ENCODE results near the gene WASHC4. TPM values are rescaled to one million over a fixed set of nuclear protein-coding genes. Genes with fewer than 3 reads are reported as not detected.
A peak's percentile ranks its signal among the peaks of the same experiment; 100 is the strongest.

WASHC4 gene
- total RNA-seq, 2 donors from 2014 or later: 41.2 to 63.6 TPM

- DNase-seq: peak; percentile 57 to 85 (median 76)
These were observed 98.0 kb downstream of the WASHC4 start for GRCh38 chr12:105205322-105206048.

GRCh38 chr12:105206686-105207374, 99.3 kb downstream of the WASHC4 start:
- no peak for DNase-seq
- H3K36me3 ChIP-seq (replicated peaks in 1 of 2; ENCODE audit: insufficient read depth in 1 of 2, low read depth in 2 of 2): peaks cover 13 to 16% of the 10 kb centered on the region in 2 donors
- TF ChIP-seq POLR2A (IDR thresholded peaks at IDR 0.05) (no peak), CTCF (IDR thresholded peaks at IDR 0.05) (no peak)
- ATAC-seq: no peak
- peaks cover 10% of the 10 kb centered on the region for H3K4me1 ChIP-seq
- no peaks in the 10 kb centered on the region for H3K9me3 ChIP-seq
- intact Hi-C loops (cut with DNase I): no loop called here
- no peaks in the 10 kb centered on the region for H3K27me3 ChIP-seq
- no peak overlapping the region for H3K27ac ChIP-seq
- 87 to 96% methylated on average over 16 of the region's 16 CpGs for WGBS, 2 donors
- H3K4me3 ChIP-seq: no peak overlapping the region

More at GRCh38 chr12:105205322-105206048, 98.0 kb downstream of the WASHC4 start:
- Histone ChIP-seq H3K36me3 (replicated peaks in 1 of 2; ENCODE audit: insufficient read depth in 1 of 2, low read depth in 2 of 2) (peaks cover 13 to 16% of the 10 kb centered on the region in 2 donors), H3K27ac (peak overlapping the region in 3 of 4 donors; percentile 8 to 38 (median 9)), H3K4me1 (peaks cover 10% of the 10 kb centered on the region), H3K9me3 (no peaks in the 10 kb centered on the region), H3K27me3 (no peaks in the 10 kb centered on the region), H3K4me3 (no peak overlapping the region)
- ATAC-seq: peak; percentile 76
- intact Hi-C loops (cut with DNase I): no loop called here
- peak in 1 of 7 experiments; percentile 23 for TF ChIP-seq CTCF (IDR thresholded peaks at IDR 0.05)
- no peak for TF ChIP-seq POLR2A (IDR thresholded peaks at IDR 0.05)
- 58 to 60% methylated on average over 10 of the region's 10 CpGs for WGBS, 2 donors

GRCh38 chr12:105209091-105209490, 101.6 kb downstream of the WASHC4 start:
- no peak overlapping the region for H3K27ac ChIP-seq
- intact Hi-C loops (cut with DNase I): no loop called here
- H3K4me1 ChIP-seq: peaks cover 12% of the 10 kb centered on the region
- 78 to 87% methylated on average over 3 of the region's 3 CpGs for WGBS, 2 donors
- no peaks in the 10 kb centered on the region for H3K9me3 ChIP-seq
- H3K4me3 ChIP-seq: no peak overlapping the region
- DNase-seq (no peak), ATAC-seq (no peak)
- H3K27me3 ChIP-seq: no peaks in the 10 kb centered on the region
- peaks cover 8 to 13% of the 10 kb centered on the region in 2 donors for H3K36me3 ChIP-seq (replicated peaks in 1 of 2; ENCODE audit: insufficient read depth in 1 of 2, low read depth in 2 of 2)
- TF ChIP-seq POLR2A (IDR thresholded peaks at IDR 0.05) (no peak), CTCF (IDR thresholded peaks at IDR 0.05) (no peak)

GRCh38 chr12:105212438-105212837, 104.9 kb downstream of the WASHC4 start:
- TF ChIP-seq POLR2A (IDR thresholded peaks at IDR 0.05): no peak
- no peak for TF ChIP-seq CTCF (IDR thresholded peaks at IDR 0.05)
- H3K9me3 ChIP-seq: no peaks in the 10 kb centered on the region
- H3K36me3 ChIP-seq (replicated peaks in 1 of 2; ENCODE audit: insufficient read depth in 1 of 2, low read depth in 2 of 2): peaks cover 2 to 9% of the 10 kb centered on the region in 2 donors
- DNase-seq (no peak), ATAC-seq (no peak)
- peaks cover 18% of the 10 kb centered on the region for H3K4me1 ChIP-seq
- H3K4me3 ChIP-seq: no peak overlapping the region
- H3K27ac ChIP-seq: no peak overlapping the region
- 77 to 86% methylated on average over 6 of the region's 6 CpGs for WGBS, 2 donors
- no peaks in the 10 kb centered on the region for H3K27me3 ChIP-seq
- intact Hi-C loops (cut with DNase I): no loop called here

Measured in body of pancreas (tissue), 4 donors.